Bronchial epithelial cell (primary cell): ENCODE data around the gene HOXC9. TPM values are rescaled to one million over a fixed set of nuclear protein-coding genes. Genes with fewer than 3 reads are reported as not detected.

Experiments used
- DNase-seq: peaks from one replicate; pipeline ENCODE4 v3.0.0-alpha.2; 2010; ENCODE audit warnings: low read depth
- FAIRE-seq: peaks from 2 replicates; lab custom pipeline; 2011; peaks lifted over from hg19 to GRCh38; lab: Jason Lieb, UNC
- H3K27me3 ChIP-seq: 2 replicates; pipeline ENCODE4 v1.5.1; 2011; ENCODE audit warnings: low read length; ENCODE audit not compliant: control insufficient read depth, insufficient read depth
- H3K36me3 ChIP-seq: 2 replicates; pipeline ENCODE4 v1.5.1; 2011; ENCODE audit warnings: low read length; ENCODE audit not compliant: control insufficient read depth, insufficient read depth
- H3K4me3 ChIP-seq: 2 replicates; pipeline ENCODE4 v1.5.1; 2011; ENCODE audit warnings: mild to moderate bottlenecking, low read depth, low read length, control low read depth
- total RNA-seq: library from RNA; depleted of rRNA; stranded (reverse); fragments of >200 nt; gene quantifications from 2 replicates; pipeline ENCODE4 v1.2.1, GENCODE V29; 2014
- TF ChIP-seq, protein P1 (sequence below): IDR thresholded peaks from 2 replicates; pipeline ENCODE4 v1.5.1; 2011; ENCODE audit warnings: mild to moderate bottlenecking, moderate library complexity, low read length, control low read depth, inconsistent platforms; ENCODE audit not compliant: insufficient read depth, severe bottlenecking

Gene HOXC9
- total RNA-seq, 1 donor from 2014 or later = not detected

DNA sequence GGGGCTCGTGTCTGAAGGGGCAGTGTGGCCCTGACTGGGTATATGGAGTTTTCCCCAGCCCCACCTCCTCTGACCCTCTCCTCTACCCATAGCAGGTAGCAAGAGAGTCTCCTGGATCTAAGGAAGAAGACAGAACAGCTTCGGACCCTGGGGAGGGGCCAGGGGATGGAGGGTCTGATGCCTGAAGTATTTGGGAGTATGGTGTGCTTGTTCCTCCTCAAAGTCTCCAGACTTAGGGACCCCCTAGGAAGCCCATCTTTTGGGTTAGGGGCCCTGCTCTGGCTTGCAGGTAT, 8.2 kb downstream of the HOXC9 start:
- peaks cover 75% of the 10 kb centered on the region for H3K27me3 ChIP-seq

DNA sequence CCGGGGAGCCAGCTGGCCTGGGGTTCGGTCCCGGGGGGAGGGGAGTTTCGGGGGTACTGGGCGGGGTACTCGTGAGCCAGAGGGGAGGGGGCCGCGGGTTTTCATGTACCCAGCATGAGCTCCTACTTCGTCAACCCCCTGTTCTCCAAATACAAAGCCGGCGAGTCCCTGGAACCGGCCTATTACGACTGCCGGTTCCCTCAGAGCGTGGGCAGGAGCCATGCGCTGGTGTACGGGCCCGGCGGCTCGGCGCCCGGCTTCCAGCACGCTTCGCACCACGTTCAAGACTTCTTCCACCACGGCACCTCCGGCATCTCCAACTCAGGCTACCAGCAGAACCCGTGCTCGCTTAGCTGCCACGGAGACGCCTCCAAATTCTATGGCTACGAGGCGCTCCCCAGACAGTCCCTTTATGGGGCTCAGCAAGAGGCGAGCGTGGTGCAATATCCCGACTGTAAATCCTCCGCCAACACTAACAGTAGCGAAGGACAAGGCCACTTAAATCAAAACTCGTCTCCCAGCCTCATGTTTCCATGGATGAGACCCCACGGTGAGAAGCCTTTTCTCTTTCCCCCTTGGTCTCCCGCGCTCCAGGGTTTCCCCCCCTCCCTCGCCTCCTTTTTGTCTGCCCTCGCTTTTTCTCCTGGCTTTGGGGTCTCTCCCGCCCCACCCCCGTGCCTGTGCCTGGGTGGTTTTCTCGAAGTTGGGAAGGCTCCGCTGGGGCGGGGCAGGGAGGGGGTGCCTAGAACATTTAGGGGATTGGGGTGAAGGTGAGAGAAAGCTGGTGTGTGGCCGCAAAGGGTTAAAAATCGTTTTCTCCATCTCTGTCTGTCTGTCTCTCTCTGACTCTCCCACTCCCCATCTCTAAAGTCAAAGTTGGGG, 9.5 kb downstream of the HOXC9 start:
- Histone ChIP-seq H3K27me3 (peaks cover 76% of the 10 kb centered on the region), H3K36me3 (no peaks in the 10 kb centered on the region), H3K4me3 (no peak overlapping the region)
- FAIRE-seq (no peak), DNase-seq (no peak)
- TF ChIP-seq, protein P1, sequence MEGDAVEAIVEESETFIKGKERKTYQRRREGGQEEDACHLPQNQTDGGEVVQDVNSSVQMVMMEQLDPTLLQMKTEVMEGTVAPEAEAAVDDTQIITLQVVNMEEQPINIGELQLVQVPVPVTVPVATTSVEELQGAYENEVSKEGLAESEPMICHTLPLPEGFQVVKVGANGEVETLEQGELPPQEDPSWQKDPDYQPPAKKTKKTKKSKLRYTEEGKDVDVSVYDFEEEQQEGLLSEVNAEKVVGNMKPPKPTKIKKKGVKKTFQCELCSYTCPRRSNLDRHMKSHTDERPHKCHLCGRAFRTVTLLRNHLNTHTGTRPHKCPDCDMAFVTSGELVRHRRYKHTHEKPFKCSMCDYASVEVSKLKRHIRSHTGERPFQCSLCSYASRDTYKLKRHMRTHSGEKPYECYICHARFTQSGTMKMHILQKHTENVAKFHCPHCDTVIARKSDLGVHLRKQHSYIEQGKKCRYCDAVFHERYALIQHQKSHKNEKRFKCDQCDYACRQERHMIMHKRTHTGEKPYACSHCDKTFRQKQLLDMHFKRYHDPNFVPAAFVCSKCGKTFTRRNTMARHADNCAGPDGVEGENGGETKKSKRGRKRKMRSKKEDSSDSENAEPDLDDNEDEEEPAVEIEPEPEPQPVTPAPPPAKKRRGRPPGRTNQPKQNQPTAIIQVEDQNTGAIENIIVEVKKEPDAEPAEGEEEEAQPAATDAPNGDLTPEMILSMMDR = no peak

More for the DNA sequence above, 8.2 kb downstream of the HOXC9 start:
- TF ChIP-seq, protein P1 = no peak
- Histone ChIP-seq H3K4me3 (no peak overlapping the region), H3K36me3 (no peaks in the 10 kb centered on the region)
- FAIRE-seq (no peak), DNase-seq (no peak)

DNA sequence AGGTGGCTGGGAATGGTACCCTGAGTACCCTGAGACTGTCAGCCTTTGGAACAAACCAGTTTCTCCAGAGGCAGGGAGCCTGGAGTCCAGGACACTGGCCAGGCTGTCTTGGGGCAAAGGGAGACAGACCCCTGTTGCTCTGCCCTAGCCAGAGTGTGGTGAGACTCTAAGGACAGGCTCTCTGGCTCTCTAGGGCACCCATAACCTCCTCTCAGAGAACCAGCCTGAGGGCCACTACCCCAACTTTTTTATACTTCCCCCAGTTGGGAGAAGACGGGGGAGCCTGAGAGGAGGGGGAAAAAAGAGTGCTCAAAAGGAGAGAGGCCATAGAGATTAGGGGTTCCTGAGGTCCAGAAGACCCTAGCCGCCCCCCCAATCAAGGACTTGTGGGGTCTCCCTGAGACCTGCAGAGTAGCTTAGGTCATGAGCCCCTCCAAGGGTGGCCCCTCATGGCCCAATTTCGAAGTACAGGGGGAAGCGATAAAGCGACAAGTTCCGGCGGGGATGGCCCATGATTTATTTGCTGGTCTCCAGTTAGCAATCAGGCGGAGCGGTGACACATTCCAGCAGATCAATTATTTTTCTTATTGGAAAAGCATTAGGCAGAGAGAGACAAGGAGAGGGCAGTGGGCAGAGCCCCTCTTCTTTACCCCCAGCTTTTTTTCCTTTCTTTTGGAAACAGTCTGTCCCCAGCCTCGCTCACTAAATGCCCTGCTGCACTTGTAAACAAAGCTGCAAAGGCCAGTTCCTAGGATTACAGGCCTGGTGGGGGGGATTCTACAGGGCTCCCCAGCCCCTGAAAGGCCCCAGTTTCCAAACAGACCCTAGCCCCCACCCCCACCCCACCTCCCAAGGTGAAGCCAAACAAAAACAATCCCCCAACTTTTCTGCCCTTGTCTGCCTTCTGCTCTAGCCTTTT, 10.4 kb downstream of the HOXC9 start:
- no peak overlapping the region for H3K4me3 ChIP-seq
- peaks cover 72% of the 10 kb centered on the region for H3K27me3 ChIP-seq
- TF ChIP-seq, protein P1 = no peak
- no peaks in the 10 kb centered on the region for H3K36me3 ChIP-seq
- DNase-seq (no peak), FAIRE-seq (no peak)

DNA sequence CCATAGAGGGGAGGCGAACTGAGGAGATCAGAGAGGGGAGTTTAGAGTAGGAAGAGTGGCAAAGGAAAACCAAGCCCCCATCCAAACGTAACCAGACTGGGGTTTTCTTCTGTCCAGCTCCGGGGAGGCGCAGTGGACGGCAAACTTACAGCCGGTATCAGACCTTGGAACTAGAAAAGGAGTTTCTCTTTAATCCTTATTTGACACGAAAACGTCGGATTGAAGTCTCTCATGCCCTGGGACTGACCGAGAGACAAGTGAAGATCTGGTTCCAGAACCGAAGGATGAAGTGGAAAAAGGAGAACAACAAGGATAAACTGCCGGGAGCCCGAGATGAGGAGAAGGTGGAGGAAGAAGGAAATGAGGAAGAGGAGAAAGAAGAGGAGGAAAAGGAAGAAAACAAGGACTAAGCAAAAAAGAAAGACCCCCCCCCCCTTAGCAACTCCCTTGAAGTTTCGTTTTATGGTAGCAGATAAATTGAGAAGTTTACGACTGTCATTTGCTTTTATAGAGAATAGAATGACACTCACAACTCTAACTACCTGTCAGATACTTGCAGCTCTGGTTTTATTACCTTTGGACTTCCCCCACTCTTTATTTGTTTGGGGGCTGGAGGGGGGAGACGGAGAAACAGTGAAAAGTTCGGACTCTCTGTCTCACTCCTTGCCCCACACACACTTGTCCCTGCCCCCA, 11.2 kb downstream of the HOXC9 start:
- Histone ChIP-seq H3K4me3 (no peak overlapping the region), H3K27me3 (peaks cover 74% of the 10 kb centered on the region), H3K36me3 (no peaks in the 10 kb centered on the region)
- no peak for DNase-seq
- FAIRE-seq = no peak
- TF ChIP-seq, protein P1 = no peak

DNA sequence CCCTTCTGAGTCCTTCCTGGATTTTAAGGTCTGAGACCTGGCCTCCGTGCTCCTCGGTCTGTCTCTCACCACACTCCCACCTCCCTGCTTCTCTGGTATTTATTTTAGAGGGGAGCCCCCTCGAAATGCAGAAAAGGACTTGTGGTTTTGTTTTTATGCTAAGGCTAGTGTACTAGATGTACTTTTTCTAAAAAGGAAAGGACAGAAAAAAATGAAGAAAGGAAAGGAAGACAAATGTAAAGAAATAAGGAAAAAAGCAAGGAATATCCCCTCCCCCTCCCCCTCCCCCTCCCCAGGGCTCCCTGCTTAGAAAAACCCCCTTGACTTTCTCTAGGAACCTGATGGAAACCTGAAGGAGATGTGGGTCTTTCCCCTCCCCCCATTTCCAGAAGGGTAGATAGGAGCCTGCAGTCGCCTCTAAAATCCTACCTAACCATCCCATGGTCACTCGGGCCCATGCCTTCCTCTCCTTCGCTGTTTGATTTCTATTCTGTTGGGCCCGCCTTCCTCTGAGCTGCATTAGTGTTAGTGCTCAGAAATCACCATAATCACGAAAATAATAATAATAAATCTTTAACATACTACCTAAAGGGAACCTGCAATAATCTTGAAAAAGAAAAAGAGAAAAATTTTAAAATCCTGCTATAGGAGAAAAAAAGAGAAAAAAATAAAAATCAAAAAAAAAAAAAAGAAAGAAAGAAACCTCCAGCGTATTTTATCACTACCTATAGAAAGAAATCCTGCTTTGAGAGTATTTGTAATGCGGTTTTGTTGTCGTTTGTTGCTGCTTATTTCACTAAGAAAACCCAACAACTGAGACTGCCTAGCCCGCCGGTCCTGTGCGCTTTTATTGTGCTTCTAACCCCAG, 11.9 kb downstream of the HOXC9 start:
- no peak for DNase-seq
- H3K4me3 ChIP-seq = no peak overlapping the region
- TF ChIP-seq, protein P1 = no peak
- no peak for FAIRE-seq
- peaks cover 71% of the 10 kb centered on the region for H3K27me3 ChIP-seq
- H3K36me3 ChIP-seq = no peaks in the 10 kb centered on the region
